K562 (cell line): Measurements from ENCODE around the gene SCGB1D1. TPM values are rescaled to one million over a fixed set of nuclear protein-coding genes. Genes with fewer than 3 reads are reported as not detected.

Experiments used
- ELF2 ChIP-seq: fragments of 250-450 bp; sonication (Bioruptor Pico); IDR thresholded peaks from 2 replicates; pipeline ENCODE4 v1.5.0; 2021; ENCODE audit warnings: mild to moderate bottlenecking
- KAT2B ChIP-seq: IDR thresholded peaks from one replicate; pipeline ENCODE4 v1.6.1; 2012; ENCODE audit warnings: low read depth, mild to moderate bottlenecking, control low read depth, inconsistent platforms, low read length, moderate library complexity
- MGA ChIP-seq: fragments of 450-650 bp; IDR thresholded peaks from 2 replicates; pipeline ENCODE4 v1.6.1; 2016; ENCODE audit warnings: mild to moderate bottlenecking, moderate library complexity
- ZNF274 ChIP-seq: IDR thresholded peaks from 2 replicates; pipeline ENCODE4 v1.6.1; 2011; ENCODE audit warnings: low read depth, mild to moderate bottlenecking, low read length, moderate library complexity, borderline replicate concordance
- ZNF75A ChIP-seq: fragments of 450-650 bp; formaldehyde crosslinking; IDR thresholded peaks from 2 replicates; pipeline ENCODE4 v1.4.0; 2020; ENCODE audit warnings: mild to moderate bottlenecking
- polyA plus RNA-seq, 8 experiments: library from polyadenylated mRNA; depleted of rRNA in 4 of 8; stranded (reverse) in 5 of 8; unstranded in 3 of 8; fragments of >200 nt; fragmentation: Nextera tagmentation in 2 of 8; fragmentation: Illumina TruSeq in 1 of 8; extraction: Ambion mirVana in 2 of 8; extraction: Trizol in 1 of 8; gene quantifications; 2 replicates each; pipeline versions ENCODE4 v1.2.1 to v1.2.3, GENCODE V29; 2011 to 2014; ENCODE audit warnings: inconsistent platforms in 1 of 8, missing spikeins in 1 of 8
- total RNA-seq, 7 experiments: library from RNA; depleted of rRNA in 6 of 7; stranded (reverse); fragments of >200 nt in 6 of 7; fragmentation: Illumina TruSeq in 2 of 7; extraction: Trizol in 2 of 7; gene quantifications; 2 replicates each; pipeline versions ENCODE4 v1.2.1 to v1.2.3, GENCODE V29; 2011 to 2021; ENCODE audit warnings: low replicate concordance in 1 of 7
- TF ChIP-seq, protein P1 (sequence below): IDR thresholded peaks from 2 replicates; pipeline ENCODE4 v1.6.1; 2011; ENCODE audit warnings: borderline replicate concordance, low read depth, mild to moderate bottlenecking, moderate library complexity, low read length; ENCODE audit not compliant: insufficient read depth, poor library complexity, severe bottlenecking

Gene SCGB1D1
- total and polyA plus RNA-seq, 9 of the 15 experiments (the other 6 are each of a cell fraction or from before 2014, with no cell fraction given) = not detected

DNA sequence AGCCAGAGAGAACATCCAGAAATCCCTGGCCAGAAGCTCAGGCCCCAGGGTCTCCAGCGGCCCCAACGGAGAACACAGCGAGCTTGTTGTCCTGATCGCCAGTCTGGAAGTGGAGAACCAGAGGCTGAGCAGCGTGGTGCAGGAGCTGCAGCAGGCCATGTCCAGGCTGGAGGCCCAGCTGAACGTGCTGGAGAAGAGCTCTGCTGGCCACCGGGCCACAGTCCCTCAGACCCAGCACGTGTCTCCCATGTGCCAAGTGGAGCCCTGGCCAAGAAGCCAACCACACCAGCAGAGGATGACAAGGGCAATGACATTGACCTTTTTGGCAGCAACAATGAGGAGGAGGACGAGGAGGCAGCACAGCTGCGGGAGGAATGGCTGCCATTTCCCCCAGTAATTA lies 20.6 kb upstream of the SCGB1D1 start (continued):
- TF ChIP-seq MGA (peak; percentile 68), KAT2B (no peak), ZNF75A (no peak), ZNF274 (no peak), ELF2 (no peak)
- TF ChIP-seq, protein P1, sequence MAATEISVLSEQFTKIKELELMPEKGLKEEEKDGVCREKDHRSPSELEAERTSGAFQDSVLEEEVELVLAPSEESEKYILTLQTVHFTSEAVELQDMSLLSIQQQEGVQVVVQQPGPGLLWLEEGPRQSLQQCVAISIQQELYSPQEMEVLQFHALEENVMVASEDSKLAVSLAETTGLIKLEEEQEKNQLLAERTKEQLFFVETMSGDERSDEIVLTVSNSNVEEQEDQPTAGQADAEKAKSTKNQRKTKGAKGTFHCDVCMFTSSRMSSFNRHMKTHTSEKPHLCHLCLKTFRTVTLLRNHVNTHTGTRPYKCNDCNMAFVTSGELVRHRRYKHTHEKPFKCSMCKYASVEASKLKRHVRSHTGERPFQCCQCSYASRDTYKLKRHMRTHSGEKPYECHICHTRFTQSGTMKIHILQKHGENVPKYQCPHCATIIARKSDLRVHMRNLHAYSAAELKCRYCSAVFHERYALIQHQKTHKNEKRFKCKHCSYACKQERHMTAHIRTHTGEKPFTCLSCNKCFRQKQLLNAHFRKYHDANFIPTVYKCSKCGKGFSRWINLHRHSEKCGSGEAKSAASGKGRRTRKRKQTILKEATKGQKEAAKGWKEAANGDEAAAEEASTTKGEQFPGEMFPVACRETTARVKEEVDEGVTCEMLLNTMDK = no peak
